GM18873 (cell line): Measurements from ENCODE around the gene HSPB1.
"Not testable (repeated sequence)": the region's sequence is repeated elsewhere in the genome, so short reads cannot be mapped to it uniquely, and the experiment has no call there.

ENCODE experiments used
- ATAC-seq: cut with Tn5 transposase; IDR thresholded peaks from one replicate; pipeline ENCODE4 v1.9.1; 2021; ENCODE audit warnings: mild to moderate bottlenecking, moderate library complexity, moderate number of reproducible peaks; ENCODE audit not compliant: unreplicated experiment, low FRiP score

The HSPB1 gene

DNA sequence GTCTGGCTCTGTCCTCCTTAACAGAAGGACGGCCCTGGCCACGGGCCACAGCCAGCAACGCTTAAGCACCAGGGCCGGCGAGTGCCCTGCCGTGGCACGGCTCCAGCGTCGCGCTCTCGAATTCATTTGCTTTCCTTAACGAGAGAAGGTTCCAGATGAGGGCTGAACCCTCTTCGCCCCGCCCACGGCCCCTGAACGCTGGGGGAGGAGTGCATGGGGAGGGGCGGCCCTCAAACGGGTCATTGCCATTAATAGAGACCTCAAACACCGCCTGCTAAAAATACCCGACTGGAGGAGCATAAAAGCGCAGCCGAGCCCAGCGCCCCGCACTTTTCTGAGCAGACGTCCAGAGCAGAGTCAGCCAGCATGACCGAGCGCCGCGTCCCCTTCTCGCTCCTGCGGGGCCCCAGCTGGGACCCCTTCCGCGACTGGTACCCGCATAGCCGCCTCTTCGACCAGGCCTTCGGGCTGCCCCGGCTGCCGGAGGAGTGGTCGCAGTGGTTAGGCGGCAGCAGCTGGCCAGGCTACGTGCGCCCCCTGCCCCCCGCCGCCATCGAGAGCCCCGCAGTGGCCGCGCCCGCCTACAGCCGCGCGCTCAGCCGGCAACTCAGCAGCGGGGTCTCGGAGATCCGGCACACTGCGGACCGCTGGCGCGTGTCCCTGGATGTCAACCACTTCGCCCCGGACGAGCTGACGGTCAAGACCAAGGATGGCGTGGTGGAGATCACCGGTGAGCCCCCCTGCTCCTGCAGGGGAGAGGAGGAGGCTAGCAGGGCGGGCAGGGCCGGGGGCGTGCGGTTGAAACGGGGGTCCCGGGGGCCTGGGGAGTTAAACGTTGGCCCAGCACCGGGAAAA, at the start of gene HSPB1:
Gene HSPB1, plus strand, starts transcription at position 327 of the 855 bp plus-strand sequence. Its CDS starts 40 bp downstream, at position 367.
- no peak for ATAC-seq

DNA sequence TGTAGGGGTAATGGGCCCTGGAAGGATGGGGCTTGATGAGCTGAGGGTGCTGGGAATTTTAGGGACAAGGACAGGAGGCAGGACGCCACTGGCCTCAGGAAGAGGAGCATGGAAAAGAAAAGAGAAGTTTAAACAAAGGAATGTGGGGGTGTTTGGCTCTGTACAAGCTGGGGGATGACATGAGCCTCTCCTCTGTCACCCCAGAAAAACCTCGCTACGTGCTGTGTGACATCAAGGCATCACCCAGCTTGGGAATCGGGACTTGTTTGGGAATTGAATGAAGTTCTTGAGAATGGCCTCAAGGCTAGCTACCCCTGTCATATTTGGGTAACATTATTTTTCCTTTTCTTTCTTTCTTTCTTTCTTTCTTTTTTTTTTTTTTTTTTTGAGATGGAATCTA, 47.7 kb upstream of the HSPB1 start:
- no peak for ATAC-seq

DNA sequence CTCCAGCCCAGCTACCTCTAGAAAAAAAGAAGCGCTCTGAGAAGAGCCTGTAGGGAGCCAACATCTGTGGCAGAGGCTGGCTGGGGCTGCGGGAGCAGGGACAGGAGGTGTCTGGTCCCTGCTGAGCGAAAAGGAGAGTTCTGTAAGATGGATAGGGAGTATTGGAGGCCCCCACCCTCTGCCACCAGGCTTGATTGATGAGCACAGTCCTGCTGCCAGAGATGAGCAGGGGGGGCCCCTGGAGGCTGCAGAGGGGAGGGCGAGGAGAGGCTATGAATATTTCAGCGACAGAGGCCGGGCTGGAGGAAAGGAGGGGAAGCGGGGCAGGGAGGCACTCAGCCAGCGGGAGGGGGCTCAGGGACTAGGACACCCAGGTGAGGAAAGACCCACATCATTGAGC, 44.5 kb upstream of the HSPB1 start:
- ATAC-seq = no peak

DNA sequence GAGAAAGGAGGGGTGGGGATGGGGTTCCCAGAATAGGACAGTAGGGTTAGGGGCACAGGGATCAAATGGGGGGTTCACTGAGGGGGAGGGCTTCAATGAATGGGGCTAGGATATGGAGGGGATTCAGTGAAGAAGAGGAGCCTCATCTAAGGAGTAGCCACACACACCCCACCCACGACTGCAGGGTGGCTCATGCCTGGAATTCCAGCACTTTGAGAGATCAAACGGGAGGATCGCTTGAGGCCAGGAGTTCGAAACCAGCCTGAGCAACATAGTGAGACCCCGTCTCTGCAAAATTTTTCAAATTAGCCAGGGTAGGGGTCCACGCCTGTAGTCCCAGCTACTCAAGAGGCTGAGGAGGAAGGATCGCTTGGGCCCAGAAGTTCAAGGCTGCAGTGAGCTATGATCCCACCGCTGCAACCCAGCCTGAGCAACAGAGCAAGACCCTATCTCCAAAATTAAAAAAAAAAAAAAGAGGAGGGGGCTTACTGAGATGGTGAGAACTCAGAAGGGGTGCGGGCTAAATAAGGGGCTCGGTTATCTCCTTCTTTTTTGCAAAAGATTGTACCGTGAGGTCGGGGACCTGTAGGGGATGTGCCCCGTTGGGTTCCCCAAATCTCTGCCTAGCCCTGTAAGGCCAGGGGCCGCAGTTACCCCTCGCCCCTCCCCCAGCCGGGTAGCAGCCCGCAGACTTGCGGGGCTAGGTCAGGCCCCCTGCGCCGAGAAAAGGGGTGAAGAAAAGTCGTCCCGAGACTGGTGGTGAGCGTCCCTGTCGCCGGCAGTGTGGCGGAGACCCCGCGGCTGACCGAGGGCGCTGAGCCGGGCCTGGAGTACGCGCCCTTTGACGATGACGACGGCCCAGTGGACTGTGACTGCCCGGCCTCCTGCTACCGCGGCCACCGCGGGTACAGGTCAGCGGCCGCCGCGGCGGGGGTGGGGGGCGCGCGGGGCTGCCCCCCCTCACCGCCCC, 43.1 kb upstream of the HSPB1 start:
- ATAC-seq = no peak

DNA sequence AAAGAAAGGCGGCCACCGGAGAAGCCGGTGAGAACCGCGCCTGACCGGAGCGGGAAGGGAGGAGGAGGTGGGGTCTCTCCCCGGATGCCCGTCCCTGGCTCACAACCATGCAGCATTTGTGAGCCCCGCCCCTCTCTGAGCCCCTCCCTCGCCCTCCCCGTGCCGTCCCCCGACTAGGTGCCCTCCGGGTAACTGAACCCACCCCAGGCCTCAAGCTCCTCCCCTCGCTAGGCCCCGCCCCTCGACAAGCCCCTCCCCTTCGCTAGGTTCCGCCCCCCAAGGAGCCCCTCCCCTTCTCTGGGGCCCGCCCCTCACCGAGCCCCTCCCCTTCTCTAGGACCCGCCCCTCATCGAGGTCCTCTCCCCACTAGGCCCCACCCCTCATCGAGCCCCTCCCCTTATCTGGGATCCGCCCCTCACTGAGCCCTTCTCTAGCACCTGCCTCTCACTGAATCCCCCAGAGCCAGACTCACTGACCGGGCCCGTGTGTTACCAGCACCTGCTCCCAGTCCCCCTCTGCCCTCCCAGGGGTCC, 42.2 kb upstream of the HSPB1 start:
- ATAC-seq = no peak

DNA sequence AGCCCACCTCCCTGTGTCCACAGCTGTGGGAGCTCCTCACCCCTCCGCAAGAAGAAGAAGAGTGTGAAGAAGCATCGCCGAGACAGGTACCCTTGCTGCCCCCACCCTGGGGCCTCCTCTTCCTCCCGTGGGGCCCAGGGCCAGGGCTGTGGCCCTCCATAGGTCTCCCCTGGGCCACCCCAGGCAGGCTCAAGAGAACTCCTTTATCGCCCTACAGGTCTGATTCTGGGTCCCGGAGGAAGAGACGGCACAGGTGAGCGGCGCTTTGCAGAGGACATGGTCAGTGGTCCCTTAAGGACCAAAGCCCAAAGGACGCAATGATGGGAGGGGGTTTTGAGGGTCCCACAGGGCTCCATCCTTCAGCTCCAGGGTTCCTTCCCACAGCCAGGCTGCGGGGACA, 41.1 kb upstream of the HSPB1 start:
- ATAC-seq = no peak

DNA sequence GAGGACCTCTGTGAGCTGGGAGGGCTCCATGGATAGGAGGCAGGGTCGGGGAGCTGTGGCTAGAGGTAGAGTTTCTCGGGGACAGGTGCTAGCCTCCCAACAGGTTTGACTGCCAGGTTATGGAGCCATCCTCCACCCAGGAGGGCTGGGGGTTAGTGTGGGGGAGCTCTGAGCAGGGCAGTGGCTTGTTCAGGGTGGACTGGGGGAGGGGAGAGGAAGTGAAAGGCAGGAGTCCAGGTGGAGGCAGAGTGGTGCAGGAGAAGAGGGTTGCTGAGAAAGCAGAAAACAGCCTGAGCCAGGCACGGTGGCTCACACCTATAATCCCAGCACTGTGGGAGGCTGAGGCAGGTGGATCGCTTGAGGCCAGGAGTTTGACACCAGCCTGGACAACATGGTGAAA, 40.5 kb upstream of the HSPB1 start:
- no peak for ATAC-seq

DNA sequence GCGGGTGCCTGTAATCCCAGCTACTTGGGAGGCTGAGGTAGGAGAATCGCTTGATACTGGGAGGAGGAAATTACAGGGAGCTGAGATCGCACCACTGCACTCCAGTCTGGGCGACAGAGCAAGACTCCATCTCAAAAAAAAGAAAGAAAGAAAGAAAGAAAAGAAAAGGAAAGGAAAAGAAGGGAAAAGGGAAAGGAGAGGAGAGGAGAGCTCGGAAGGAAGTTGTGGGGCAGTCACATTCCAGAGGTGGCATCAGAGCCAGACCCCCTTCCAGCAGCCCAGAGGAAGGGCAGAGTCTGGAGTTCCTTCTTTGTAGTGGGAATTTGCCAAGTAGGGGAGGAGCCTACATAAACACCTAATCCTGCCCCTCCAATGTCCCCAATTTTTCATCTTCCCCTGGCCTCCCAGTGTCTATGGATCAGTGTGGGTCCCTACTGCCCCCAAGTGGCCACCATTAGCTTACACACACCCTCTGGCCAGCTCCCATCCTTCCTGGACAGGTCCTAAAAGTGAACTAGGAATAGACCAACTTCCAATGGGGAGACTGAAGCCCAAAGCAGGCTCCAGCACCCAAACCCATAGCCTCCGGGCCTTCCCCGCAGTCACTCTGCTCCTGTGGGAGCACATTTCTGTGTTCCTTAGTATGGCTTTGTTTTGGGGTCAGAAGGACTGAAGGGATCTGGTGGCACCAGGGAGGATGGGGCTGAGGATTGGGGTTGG, 39.6 kb upstream of the HSPB1 start:
- ATAC-seq = no peak

DNA sequence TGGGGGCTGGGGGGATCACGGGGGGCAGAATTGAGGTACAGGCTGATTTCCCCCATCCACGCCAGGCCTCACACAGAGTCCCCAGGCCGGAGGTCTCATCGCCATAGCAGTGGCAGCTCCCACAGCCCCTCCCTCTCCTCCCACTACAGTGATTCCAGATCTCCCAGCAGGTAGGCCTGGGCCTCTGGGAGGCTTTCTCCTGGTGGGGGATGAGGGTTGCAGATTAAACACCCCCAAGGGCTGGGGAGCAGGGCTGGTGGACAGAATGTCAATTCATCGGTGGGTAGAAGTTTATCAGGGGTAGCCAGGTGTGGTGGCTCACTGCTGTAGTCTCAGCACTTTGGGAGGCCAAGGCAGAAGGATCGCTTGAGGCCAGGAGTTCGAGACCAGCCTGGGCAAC, 37.2 kb upstream of the HSPB1 start:
- no peak for ATAC-seq

DNA sequence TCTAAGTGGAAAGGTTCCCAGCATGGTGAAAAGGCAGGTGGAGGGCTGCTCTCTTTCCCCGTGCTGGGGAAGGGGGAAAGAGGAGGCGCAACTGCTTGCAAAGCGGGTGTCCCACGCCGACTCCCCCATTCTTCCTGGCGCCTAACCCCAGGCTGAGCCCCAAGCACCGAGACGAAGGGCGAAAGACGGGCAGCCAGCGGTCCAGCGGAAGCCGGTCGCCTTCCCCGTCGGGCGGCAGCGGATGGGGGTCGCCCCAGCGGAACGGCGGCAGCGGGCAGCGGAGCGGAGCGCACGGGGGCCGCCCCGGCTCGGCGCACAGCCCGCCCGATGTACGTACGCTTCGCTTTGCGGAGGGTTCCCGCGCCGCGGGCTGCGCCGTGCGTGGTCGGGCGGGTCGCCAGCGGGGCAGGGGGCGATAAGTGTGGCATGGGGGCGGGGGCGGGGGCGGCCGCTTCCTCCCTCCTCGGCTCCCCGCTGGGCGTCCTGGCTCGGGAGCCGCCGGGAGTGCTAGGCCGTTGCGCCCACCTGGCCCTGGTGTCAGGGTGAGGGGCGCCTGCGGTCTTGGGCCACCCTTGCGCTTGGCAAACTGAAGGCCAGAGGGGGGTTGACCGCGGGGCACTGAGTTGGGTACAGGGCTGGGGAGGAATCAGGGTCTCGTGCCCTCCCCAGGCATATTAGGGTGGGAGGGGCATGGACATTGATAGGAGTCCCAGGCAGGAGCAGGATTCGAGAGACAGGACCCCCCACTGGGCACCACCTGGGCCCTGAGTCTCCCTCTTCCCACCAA, 35.2 kb upstream of the HSPB1 start:
- ATAC-seq = no peak

DNA sequence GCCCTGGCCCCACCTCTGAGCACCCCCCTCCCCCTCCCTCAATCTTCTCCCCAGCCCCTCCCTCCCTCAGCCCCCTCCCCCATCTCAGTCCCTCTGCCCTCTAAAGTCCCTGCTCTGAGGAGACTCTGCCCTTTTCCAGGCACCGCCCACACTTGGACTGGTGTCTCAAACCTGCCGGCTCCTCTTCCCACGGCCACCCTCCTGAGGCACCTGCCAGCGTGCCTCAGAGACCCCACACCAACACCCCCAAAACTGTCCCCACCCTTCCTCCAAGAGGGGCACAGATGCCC, 34.6 kb upstream of the HSPB1 start:
- no peak for ATAC-seq

DNA sequence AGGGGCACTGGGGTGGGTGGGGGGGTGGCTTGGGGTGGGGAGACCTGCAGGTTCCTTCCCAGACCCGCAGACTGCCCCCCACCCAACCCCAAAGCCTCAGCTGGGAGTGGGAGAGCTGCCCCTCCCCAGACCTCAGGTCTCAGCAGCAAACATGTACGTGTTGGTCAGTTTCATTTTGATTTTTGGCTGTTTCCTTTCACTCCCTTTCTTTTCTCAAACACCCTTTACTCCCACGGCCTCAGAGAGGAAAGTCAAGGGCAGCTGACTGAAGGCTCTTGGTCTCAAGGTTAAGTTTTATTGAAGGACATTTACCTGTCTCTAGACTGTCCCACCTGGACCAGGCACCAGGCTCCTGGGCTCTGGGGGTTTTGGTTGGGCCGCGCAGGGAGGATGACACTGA, 34.1 kb upstream of the HSPB1 start:
- ATAC-seq = no peak

DNA sequence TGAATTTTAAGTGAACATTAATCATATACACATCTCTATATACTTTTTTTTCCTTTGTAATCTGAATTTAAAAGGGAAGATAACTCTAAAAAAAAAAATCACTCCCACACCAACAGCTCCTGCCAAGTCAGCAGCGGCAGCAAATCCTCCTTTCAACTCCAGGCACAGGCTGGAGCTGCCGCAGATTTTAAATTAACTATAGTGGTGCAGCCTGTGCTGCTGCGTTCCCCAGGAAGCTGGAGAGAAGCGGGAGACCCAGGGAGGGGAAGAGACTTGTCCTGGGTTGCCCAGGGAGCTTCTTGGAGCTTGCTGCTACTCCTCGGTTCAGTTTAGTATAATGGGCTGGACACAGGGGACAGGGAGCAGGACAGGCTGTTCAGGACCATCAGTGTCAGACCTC, 32.6 kb upstream of the HSPB1 start:
- no peak for ATAC-seq

DNA sequence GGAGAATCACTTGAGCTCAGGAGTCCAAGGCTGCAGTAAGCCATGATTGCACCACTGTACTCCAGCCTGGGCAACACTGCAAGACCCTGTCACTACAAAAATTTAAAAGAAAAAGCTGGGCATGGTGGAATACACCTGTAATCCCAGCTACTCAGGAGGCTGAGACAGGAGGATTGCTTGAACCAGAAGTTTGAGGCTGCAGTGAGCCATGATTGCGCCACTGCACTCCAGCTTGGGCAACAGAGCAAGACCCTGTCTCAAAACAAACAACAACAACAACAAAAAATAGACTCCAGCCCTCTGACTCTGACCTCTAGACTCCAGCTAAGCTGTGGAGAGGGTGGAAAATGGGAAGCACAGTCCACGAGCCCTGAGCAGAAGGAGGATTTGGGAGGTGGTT, 31.1 kb upstream of the HSPB1 start:
- ATAC-seq = not testable (repeated sequence)

DNA sequence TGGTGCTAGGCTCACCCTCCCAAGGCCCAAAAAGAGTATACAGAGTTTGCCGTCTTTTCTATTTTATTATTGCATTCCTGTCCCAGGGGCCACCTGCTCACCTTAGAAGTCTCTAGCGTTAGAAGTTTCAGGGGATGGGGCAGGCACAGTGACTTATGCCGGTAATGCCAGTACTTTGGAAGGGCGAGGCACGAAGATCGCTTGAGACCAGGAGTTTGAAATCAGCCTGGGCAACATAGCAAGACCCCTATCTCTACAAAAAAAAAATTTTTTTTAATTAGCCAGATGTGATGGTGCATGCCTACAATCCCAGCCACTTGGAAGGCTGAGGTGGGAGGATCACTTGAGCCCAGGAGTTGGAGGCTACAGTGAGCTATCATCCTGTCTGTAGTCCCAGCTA, 30.3 kb upstream of the HSPB1 start:
- no peak for ATAC-seq

DNA sequence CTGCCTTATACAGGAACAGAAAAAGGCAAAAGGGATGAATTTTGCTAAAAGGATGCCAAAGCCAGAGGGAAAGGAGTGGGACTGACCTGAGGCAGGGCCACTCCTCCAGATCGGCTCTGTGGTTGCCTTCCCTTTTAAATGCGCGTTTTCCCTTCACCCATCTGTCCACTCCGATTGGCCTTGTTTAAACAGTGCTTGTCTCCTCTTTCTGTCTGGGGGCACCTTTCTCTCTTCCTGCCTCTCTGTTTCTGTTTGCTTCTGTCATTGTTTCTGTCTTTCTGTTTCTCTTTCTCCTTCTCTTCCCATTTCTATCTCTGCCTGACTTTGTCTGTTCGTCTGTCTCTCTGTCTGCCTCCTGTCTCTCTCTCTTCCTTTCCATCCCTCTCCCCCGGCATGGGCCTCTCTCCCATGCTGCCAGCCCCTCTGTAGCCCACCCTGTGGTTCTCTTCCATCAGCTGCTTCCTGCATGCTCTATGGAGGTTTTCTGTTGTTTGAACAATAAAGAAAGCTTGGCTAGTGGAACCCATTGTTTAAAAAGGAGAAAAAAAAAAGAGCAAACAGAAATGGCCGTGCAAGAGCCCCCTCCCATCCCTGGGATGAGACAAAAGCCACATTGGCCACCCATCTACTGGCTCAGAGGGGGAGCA, 29.5 kb upstream of the HSPB1 start:
- no peak for ATAC-seq

DNA sequence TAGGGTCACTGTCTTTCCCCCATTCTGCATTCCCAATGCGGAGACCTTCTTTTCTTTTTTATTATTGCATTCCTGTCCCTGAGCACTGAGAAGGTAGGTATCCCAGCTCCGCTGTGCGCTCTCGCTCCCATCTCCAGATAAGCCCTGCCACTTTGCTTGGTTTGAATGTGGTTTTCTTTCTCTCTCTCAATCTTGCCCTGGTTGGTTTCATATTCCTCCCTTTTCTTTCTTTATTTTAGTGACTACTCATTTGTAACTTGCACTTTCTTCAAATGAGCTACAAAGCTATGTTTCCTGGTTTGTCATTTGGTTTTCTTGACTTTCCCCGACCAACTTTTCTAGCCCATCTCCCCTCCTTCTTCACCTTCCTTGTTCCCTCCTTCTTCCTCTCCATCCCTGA, 29.0 kb upstream of the HSPB1 start:
- no peak for ATAC-seq

DNA sequence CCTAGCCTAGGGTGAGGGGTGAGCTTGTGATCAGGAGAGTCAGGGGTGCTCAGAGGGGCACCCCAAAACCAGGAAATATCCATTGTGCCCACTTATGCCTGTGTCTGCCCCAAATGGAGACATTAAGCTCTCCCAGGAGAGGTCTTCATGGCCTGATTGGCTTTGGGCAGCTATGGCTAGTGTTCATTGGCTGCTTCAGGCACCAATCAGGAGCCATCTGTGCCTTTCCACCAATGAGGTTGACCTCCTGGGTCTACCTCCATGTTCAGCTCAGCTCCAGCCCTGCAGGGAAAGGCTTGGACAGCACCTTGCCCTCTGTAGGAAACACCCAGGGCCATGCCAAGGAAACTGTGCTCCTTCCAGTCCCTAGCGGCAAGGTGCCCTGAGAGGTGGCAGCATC, 23.9 kb upstream of the HSPB1 start:
- ATAC-seq = no peak

DNA sequence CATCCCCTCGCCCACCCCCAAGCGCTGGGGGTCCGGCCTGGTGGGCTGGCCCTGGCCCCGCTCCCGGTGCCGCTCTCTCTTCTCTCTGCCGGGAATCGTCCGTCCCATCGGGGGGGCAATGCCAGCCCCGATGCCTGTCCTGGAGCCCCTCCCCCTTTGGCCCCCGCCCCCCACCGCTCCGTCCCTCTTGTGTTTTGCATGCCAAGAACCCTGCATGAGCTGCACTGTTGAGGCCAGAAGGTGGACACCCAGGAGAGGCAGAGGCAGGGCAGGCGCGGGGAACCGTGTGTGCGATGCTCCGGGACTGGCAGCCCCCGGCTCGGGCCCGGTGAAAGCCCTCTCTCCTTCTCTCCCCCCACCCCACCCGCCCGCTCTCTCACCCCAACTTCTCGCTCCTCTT, 22.1 kb upstream of the HSPB1 start:
- no peak for ATAC-seq
